ENCODE measurements around the gene SULT1A1.
"Not testable (repeated sequence)": the region's sequence is repeated elsewhere in the genome, so short reads cannot be mapped to it uniquely, and the experiment has no call there.

SULT1A1 gene

DNA sequence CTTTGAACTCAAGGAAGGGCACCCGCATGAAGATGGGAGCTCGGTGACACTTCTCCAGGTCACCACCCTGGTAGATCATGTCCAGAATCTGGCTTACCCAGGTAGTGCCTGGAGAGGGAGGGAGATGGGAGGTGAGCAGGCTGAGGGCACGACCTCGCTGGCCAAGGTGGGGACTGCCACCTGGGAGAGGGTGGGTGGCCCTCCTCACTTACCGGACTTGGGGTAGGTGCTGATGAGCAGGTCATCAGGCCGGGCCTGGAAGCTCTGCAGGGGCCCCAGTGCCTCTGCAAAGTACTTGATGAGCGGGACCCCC is 1.4 kb downstream of the SULT1A1 start:
- DNase-seq, result not testable (repeated sequence)

DNA sequence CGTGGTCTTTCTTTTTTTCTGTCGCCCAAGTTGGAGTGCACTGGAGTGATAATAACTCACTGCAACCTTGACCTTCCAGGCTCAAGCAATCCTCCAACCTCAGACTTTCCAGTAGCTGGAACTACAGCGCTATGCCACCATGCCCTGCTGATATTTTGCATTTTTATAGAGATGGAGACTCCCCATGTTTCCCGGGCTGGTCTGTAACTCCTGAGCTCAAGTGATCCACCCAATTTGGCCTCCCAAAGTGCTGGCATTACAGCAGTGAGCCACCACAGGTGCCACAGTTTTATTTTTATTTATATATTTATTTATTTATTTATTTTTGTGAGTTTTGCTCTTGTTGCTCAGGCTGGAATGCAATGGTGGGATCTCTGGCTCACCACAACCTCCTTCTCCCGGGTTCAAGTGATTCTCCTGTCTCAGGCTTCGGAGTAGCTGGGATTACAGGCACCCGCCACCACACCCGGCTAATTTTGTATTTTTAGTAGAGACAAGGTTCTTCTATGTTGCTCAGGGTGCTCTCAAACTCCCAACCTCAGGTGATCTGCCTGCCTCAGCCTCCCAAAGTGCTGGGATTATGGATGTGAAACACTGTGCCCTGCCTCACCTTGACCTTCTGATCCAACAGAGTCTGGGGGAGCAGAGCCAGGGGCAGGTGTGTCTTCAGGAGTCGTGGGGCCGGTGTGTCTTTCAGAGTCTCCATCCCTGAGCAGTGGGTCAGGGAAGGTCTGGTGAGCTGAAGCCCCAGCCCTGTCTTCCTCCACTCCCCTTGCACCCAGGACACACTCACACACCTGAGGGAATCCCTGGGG is 2.0 kb downstream of the SULT1A1 start:
- not testable (repeated sequence) for DNase-seq

DNA sequence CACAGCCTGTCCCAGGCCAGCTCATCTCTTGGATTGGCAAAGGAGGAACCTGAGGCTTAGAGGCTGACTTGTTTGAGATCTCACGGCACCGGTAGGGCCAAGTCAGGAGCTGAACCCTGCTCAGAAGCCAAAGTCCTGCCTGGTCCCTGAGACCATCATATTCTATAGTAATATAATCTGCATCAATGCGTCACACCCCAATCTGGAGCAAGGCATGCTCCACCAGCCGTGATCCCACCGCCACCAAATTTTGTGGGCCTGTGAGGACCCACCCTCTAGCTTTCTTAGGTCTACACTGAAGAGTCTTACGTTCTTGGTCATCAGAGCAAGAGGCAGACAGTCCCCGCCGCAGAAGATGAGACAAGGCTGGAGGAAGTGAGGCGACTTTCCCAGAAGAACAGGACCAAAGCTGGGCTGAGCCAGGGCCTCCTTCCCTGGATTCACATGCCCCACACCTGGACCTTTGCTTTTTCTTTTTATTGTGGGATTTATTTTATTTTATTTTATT is 2.7 kb downstream of the SULT1A1 start:
- DNase-seq, result no peak

DNA sequence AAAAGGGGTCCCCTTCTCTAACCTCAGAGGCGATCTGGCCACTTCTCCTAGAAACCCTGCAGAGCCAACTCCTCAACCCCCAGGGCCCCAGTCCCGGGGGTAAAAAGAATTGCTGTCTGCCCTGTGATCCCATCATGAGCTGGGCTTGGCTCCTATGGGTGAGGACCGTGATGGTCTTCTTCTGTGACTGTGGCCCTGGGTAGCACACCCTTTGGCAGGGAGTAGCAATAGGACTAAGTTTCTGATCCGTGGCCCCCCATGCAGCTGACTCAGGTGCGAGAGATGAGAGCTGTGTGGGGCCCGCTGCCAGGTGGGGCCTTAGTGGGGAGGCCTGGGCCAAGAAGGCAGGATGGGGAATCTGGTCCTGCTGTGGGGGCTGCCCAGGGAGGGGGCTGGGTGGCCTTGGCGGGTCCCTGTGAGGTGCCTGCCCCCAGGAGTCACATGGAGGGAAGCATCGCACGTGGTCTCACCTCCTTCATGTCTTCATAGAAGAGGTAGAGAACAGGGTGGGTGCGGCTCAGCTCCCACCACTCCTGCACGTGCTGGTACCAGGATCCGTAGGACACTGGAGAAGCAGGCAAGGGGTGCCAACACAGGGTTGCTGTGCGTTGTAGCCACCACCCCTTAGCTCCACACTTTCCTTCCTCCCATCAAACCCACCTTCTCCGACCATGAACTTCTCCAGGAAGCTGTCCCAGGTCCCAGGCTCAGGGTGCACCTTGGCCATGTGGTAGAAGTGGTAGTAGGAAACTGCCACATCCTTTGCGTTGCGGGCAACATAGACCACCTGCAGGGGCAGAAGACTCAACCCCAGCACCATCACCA is 3.3 kb downstream of the SULT1A1 start:
- no peak for DNase-seq

DNA sequence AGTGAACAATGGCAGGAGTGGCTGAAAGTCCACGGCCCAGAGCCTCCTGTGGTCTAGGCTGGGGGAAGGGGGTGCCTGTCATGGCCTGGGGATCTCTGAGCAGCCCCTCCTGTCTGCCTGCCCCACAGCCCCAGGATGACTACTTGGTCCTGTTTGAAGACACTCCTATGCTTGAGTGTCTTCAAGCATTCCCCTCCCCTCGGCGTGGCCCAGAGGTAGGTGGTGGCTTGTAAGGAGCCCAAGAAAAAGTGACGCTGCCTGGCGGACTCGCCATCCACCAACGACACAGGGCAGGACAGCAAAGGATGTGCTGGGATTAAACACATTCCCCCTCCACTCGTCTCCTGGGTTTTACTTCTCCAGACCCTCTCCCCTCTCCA is 5.7 kb downstream of the SULT1A1 start:
- DNase-seq, result no peak

DNA sequence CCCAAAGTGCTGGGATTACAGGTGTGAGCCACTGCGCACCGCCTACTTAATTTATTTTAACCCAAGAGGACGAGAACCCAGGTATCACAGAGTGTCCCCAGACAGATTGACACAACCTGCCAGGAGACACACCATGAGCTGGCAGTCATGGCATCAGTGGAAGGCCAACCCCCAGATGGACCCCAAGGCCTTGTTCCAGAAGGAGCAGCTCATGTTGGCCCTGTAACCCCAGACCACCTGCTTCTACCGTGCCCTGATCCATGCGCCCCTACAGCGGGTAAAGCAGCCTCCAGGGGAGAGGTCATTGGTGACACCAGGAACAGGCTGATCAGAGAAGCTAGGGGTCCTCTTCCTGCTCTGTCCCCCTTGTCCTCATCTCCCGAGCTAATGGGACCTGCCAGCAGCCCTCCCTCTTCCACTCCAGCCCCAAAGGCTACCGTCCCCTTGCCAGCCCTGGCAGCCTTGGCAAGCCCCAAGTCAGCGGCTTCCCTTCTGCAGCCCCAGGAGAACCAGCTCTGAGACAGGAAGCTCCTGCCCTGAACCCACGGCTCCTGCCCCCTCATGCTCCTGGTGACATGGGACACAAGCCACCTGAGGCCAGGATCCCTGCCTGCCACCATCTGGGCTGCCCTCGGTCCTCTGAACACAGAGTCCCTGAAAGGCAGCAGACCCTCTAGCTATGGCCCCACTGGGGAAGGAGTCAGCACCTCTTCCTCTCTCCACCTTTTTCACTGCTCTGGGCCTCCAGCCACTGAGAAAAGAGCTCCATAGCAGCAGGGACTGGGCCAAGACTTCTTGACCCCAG is 6.3 kb downstream of the SULT1A1 start:
- no peak for DNase-seq

DNA sequence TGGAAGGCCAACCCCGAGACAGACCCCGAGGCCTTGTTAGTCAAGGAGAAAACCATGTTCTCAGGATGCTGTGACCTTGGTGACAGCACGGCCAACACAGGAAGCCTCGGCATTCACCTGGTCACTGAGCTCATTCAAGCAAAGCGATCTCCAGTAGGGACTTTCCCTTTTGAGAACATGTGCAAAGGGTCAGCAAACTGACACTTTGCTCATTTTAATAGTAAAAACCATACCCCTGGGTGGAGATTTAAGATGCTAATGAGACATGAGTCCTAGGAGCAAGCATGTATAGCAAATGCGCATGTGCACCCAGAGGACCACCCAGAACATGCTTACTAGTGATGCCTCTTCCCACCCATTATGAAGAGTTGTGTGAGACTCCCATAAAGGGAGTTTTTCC is 7.3 kb downstream of the SULT1A1 start:
- no peak for DNase-seq

DNA sequence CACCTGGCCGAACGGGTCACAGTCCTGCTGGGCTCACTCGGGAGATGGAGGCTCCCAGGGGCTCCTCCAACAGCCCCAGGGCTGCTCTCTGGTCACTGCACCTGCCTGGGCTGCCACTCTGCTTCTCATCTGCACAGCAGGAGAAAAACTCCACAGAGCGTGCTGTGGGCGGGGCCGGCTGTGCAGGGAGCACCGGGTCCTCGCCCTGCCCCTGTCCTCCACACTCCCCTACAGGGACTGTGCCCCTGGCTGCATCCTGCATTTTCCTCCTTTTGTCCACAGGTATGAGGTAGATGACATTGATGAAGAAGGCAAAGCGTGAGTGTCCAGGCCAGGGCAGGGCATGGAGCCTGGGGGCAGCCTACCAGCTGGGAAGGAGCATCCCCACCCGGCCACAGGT is 7.8 kb downstream of the SULT1A1 start:
- DNase-seq, result not testable (repeated sequence)

DNA sequence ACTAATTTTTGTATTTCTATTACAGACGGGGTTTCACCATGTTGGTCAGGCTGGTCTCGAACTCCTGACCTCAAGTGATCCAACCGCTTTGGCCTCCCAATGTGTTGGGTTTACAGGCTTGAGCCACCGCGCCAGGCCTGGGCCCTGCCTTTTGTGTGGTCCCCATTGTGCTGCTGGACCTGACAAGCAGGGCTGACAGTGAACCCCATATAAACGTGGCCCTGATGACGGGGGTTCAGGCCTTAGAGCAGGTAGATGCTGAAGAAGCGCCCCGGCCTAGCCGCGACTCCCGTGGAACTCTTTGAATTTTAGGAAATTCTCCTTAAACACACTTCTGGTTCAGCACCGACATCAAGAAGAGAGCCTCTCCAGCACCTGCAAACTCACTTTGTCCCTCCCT is 8.3 kb downstream of the SULT1A1 start:
- not testable (repeated sequence) for DNase-seq

DNA sequence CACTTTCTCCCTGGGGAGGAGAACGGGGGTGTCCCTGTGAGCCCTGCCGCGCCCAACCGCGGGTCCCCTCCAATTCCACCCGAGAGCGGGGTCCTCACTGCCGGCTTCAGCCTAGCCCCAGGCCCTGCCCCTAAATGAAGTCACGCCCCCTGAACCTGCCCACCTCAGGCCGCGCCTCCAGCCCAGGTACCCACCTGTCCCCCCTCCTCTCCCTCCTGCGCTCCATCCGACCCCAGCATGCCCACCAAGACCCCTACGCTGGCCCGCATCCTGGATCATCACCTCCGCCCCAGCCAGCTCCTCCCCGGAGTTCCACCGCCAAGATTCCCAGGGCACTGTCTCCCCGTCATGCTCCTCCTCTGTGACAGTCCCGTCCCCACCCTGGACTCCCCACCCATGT is 8.9 kb downstream of the SULT1A1 start:
- DNase-seq, result not testable (repeated sequence)

DNA sequence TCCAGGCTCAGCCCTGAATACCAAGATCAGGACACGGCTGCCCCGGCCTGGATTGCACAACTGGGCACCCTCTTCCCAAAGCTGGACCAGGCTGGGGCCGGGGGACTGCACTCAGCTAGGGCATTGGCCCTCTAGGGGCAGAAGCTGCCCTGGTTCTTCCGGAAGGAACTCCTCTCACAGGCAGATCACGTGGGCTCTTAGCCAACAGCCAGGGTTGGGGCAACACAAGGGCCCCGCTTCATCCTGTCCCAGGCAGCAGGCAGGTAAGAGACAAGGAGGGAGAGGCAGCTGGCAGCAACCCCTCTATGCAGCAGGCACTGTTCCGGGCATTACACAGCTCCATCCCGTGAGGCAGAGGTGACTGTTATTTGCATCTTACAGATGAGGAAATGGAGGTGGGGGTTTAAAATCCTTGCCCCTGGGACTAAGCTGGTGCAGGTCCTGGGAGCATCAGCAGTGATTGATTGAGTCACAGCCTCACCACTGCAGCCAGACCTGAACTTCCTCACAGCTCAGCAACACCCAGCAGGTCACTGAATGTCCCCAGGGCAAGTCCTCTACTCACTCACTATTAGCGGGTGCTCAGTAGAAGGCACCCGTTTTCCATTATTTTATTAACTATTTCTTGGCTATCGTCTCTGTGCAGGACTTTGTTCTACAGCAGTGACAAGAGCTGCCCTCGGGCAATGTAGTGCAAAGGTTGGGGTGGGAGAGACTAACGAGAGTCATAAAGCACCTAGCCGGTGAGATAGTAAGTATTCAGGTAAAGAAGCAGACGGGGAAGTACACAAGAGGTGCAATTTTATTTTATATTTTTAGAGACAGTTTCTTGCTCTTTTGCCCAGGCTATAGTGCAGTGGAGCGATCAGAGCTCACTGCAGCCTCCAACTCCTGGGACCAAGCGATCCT is 10.2 kb downstream of the SULT1A1 start:
- not testable (repeated sequence) for DNase-seq

DNA sequence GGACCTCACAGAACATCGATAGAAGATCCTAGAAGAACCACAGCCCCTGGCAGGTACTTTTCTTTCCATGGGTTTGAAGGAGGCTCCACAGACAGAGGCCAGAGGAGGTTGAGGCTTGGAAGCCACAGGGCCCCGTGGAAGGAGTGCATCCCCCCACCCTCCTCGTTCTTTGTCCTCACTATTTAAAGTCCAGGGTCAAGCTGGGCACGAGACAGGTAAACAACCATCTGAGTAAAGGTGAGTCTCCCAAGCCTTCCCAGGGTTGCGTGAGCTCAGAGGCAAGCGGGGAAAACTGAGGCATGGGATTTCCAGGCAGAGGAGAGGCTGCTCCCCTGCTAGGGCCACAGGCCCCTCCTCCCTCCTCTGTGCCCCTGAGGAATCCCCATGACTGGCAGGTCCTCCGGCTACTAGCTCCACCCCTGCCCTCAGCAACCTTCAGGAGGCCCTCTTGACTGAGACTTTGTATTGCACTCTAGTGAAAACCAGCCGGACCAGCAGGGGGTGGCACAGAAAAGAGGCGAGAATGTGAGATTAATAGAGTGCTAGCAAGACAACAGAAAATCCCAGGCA is 12.1 kb downstream of the SULT1A1 start:
- peak; percentile 37 for DNase-seq

DNA sequence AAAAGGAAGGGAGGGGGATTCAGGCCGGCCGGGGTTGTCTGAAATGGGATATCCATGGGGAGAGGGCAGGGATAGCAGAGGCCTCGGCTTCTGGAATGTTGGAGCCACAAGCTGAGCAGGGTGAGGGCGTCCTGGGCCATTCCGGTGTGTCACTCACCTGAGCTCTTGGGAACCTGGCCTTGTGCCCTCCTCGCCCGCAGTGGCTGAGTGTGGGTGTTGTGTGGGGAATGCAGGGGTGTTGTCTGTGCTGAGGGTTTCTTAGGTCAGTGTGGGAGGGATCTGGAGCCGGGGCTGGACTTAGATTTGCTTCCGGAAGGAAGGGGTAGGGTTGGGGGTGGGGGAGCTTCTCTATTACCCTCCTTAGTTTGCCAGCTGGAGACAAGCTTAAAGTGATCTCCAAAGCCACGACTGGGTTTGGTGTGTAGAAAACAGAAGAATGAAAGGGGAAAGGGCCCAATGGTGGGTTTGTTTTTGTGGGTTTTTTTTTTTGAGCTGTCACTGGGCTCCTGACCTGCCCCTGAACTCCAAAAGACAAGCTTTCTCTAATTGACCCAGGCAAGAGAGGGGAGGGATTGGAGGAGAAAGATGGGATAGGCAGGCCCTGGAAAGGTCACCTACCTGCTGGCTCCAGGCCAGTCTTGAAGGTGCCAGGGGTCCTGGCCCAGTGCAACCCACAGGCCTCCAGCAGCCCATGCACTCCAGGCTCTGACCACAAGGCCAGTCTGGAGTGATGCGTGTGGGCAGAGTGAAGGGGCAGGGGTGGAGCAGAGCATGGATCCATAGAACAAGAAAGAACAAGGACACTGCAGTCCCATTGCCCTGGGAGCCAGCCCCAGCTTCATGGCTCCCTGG is 12.8 kb downstream of the SULT1A1 start, which contains the start of gene SULT1A2:
Gene SULT1A2 (minus strand): TSS at position 211 of the 852 bp plus-strand sequence. CDS start 1,120 bp downstream, outside the sequence.
- no peak for DNase-seq

DNA sequence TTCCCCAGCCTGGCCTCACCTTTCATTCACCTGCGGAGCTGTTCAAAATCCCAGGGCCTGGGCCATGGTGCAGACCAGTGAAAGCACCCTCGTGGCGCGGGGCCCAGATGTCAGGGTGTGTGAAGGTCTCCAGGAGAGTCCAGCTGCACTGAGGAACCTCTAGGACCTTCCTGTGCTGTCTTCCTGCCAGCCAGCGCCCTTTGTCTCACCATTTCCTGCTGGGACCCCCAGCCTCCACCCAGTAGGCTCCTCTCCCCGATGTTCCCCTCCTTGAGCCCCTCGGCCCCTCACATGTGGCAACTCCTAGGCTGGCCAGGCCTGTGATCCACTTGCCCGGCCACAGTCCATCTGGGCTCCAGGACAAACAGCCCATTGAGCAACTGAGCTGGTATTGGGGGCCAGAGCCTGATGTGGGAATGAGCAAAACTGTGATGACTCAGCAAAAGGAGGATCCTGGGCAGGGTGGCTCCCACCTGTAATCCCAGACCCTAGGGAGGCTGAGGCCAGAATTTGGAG is 13.7 kb downstream of the SULT1A1 start:
- no peak for DNase-seq

DNA sequence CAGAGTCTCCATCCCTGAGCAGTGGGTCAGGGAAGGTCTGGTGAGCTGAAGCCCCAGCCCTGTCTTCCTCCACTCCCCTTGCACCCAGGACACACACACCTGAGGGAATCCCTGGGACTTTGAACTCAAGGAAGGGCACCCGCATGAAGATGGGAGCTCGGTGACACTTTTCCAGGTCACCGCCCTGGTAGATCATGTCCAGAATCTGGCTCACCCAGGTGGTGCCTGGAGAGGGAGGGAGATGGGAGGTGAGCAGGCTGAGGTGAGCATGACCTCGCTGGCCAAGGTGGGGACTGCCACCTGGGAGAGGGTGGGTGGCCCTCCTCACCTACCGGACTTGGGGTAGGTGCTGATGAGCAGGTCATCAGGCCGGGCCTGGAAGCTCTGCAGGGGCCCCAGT is 14.4 kb downstream of the SULT1A1 start:
- DNase-seq, result not testable (repeated sequence)

DNA sequence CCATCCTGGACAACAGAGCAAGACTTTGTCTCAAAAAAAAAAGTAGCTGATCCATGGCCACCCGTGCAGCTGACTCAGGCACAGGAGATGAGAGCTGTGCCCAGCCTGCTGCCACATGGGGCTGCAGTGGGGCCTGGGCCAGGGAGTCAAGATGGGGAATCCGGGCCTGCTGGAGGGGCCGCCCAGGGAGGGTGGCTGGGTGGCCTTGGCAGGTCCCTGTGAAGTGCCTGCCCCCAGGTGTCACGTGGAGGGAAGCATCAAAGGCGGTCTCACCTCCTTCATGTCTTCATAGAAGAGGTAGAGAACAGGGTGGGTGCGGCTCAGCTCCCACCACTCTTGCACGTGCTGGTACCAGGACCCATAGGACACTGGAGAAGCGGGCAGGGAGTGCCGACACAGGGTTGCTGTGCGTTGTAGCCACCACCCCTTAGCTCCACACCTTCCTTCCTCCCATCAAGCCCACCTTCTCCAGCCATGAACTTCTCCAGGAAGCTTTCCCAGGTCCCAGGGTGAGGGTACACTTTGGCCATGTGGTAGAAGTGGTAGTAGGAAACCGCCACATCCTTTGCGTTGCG is 16.8 kb downstream of the SULT1A1 start:
- no peak for DNase-seq

DNA sequence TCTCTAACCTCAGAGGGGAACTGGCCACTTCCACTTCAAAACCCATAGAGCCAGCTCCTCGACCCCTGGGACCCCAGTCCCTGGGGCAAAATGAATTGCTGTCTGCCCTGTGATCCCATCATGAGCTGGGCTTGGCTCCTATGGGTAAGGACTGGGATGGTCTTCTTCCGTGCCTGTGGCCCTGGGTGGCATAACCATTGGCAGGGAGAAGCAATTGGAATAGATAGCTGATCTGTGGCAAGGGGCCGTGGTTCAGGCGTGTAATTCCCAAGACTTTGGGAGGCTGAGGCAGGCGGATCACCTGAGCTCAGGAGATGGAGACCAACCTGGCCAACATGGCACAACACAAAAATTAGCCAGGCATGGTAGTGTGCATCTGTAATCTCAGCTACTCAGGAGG is 17.3 kb downstream of the SULT1A1 start:
- DNase-seq, result no peak

DNA sequence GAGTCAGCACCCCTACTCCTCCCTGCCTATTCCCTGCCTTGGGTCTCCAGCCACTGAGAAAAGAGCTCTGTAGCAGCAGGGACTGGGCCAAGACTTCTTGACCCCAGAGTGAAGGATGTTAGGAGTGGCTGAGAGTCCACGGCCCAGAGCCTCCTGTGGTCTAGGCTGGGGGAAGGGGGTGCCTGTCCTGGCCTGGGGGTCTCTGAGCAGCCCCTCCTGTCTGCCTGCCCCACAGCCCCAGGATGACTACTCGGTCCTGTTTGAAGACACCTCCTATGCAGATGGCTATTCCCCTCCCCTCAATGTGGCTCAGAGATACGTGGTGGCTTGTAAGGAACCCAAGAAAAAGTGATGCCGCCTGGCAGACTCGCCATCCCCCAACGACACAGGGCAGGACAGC is 18.5 kb downstream of the SULT1A1 start:
- no peak for DNase-seq

DNA sequence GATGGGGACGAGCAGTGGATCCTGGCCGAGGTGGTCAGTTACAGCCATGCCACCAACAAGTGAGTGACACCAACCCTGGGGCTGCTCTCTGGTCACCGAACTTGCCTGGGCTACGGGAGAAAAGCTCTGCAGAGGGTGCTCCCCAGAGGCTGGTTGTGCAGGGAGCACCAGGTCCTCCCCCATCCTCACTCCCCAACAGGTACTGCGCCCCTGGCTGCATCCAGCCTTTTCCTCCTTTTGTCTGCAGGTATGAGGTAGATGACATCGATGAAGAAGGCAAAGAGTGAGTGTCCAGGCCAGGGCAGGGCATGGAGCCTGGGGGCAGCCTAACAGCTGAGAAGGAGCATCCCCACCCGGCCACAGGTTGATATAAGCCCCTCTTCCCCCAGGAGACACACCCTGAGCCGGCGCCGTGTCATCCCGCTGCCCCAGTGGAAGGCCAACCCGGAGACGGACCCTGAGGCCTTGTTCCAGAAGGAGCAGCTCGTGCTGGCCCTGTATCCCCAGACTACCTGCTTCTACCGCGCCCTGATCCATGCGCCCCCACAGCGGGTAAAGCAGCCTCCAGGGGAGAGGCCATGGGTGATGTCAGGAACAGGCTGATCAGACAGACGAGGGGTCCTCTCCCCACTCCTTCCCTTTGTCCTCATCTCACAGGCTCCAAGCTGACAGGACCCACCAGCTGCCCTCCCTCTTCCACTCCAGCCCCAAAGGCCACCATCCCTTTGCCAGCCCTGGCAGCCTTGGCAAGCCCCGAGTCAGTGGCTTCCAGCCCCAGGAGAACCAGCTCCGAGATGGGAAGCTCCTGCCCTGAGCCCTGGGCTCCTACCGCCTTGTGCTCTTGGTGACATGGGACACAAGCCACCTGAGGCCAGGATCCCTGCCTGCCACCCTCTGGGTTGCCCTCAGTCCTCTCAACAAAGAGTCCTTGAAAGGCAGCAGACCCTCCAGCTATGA is 19.2 kb downstream of the SULT1A1 start:
- DNase-seq, result no peak
